OCI-LY1 (cell line): ENCODE measurements around the gene WDR5.

Source experiments
- H2AFZ ChIP-seq: fragments of 200-600 bp; sonication (generic), shearing (Covaris generic); 2 replicates; pipeline ENCODE4 v1.6.0; 2014; ENCODE audit warnings: antibody characterized with exemption, mild to moderate bottlenecking, low read length
- H3F3A ChIP-seq: fragments of 200-600 bp; sonication (generic), shearing (Covaris generic); 2 replicates; pipeline ENCODE4 v1.6.0; 2014; ENCODE audit warnings: mild to moderate bottlenecking, antibody characterized with exemption, low read length, moderate library complexity; ENCODE audit not compliant: insufficient read depth
- H3K27ac ChIP-seq: fragments of 200-600 bp; sonication (generic); 2 replicates; pipeline ENCODE4 v1.5.1; 2014; ENCODE audit warnings: low read length, mixed run types, mild to moderate bottlenecking, low read depth; ENCODE audit not compliant: poor library complexity, severe bottlenecking
- H3K27me3 ChIP-seq: fragments of 200-600 bp; sonication (generic); 2 replicates; pipeline ENCODE4 v1.6.0; 2014; ENCODE audit warnings: antibody characterized with exemption, mild to moderate bottlenecking, low read length, moderate library complexity; ENCODE audit not compliant: insufficient read depth
- H3K36me3 ChIP-seq: fragments of 200-600 bp; sonication (generic); 2 replicates; pipeline ENCODE4 v1.6.1; 2014; ENCODE audit warnings: mild to moderate bottlenecking, antibody characterized with exemption, low read length, moderate library complexity, mixed read lengths; ENCODE audit not compliant: insufficient read depth
- H3K4me1 ChIP-seq: fragments of 200-600 bp; sonication (generic); 2 replicates; pipeline ENCODE4 v1.5.1; 2014; ENCODE audit warnings: mild to moderate bottlenecking, low read length, moderate library complexity; ENCODE audit not compliant: insufficient read depth, severe bottlenecking
- H3K4me2 ChIP-seq: fragments of 200-600 bp; sonication (generic), shearing (Covaris generic); 2 replicates; pipeline ENCODE4 v1.6.1; 2014; ENCODE audit warnings: low read length
- H3K4me3 ChIP-seq: fragments of 200-600 bp; sonication (generic); 2 replicates; pipeline ENCODE4 v1.5.1; 2014; ENCODE audit warnings: low read length, low read depth, mild to moderate bottlenecking, mixed read lengths; ENCODE audit not compliant: poor library complexity, severe bottlenecking
- H3K79me2 ChIP-seq: fragments of 200-600 bp; shearing (Covaris generic); 2 replicates; pipeline ENCODE4 v1.6.1; 2016; ENCODE audit warnings: mixed run types, low read length, mixed read lengths; ENCODE audit not compliant: insufficient read depth
- H3K9ac ChIP-seq: fragments of 200-600 bp; sonication (generic), shearing (Covaris generic); 2 replicates; pipeline ENCODE4 v1.6.1; 2014; ENCODE audit warnings: mild to moderate bottlenecking, low read length, mixed read lengths
- H3K9me2 ChIP-seq: fragments of 200-600 bp; sonication (generic), shearing (Covaris generic); 2 replicates; pipeline ENCODE4 v1.6.1; 2014; ENCODE audit warnings: low read depth, mild to moderate bottlenecking, low read length, mixed read lengths
- H3K9me3 ChIP-seq: fragments of 200-600 bp; shearing (Covaris generic); 2 replicates; pipeline ENCODE4 v1.6.1; 2014; ENCODE audit warnings: low read length, mixed read lengths
- H4K20me1 ChIP-seq: fragments of 200-600 bp; sonication (generic), shearing (Covaris generic); 2 replicates; pipeline ENCODE4 v1.6.0; 2016; ENCODE audit warnings: mild to moderate bottlenecking, low read length; ENCODE audit not compliant: insufficient read depth
- CTCF ChIP-seq: fragments of 200-600 bp; sonication (generic), shearing (Covaris generic); IDR thresholded peaks from 2 replicates; pipeline ENCODE4 v1.5.1; 2017; ENCODE audit warnings: mild to moderate bottlenecking, antibody characterized with exemption, low read length, moderate library complexity, mixed read lengths
- EZH2 ChIP-seq: fragments of 200-600 bp; sonication (generic), shearing (Covaris generic); IDR thresholded peaks from 2 replicates; pipeline ENCODE4 v1.8.0; 2017; ENCODE audit warnings: borderline replicate concordance, mixed run types, mild to moderate bottlenecking, antibody characterized with exemption, low read length, moderate library complexity, mixed read lengths

WDR5 gene

GRCh38 chr9:134198791-134199190, 62.9 kb downstream of the WDR5 start:
- no peaks in the 10 kb centered on the region for H3K36me3 ChIP-seq
- no peaks in the 10 kb centered on the region for H4K20me1 ChIP-seq
- no peaks in the 10 kb centered on the region for H3F3A ChIP-seq
- H3K27ac ChIP-seq, result peak overlapping the region; percentile 25
- no peaks in the 10 kb centered on the region for H3K9me2 ChIP-seq
- H3K9me3 ChIP-seq, result no peaks in the 10 kb centered on the region
- H3K79me2 ChIP-seq, result no peaks in the 10 kb centered on the region
- peaks cover 26% of the 10 kb centered on the region for H3K4me1 ChIP-seq
- no peak overlapping the region for H2AFZ ChIP-seq
- TF ChIP-seq EZH2 (no peak), CTCF (no peak)
- no peaks in the 10 kb centered on the region for H3K27me3 ChIP-seq
- H3K4me3 ChIP-seq, result no peak overlapping the region
- H3K9ac ChIP-seq, result no peak overlapping the region
- no peak overlapping the region for H3K4me2 ChIP-seq

GRCh38 chr9:134200730-134201129, 64.8 kb downstream of the WDR5 start:
- Histone ChIP-seq H3K4me1 (peaks cover 34% of the 10 kb centered on the region), H2AFZ (no peak overlapping the region), H3K27ac (no peak overlapping the region), H4K20me1 (no peaks in the 10 kb centered on the region), H3K9me3 (no peaks in the 10 kb centered on the region), H3K36me3 (no peaks in the 10 kb centered on the region), H3K9ac (no peak overlapping the region), H3K9me2 (no peaks in the 10 kb centered on the region), H3K4me3 (no peak overlapping the region), H3K79me2 (no peaks in the 10 kb centered on the region), H3K27me3 (no peaks in the 10 kb centered on the region), H3F3A (no peaks in the 10 kb centered on the region), H3K4me2 (no peak overlapping the region)
- TF ChIP-seq EZH2, result no peak
- no peak for TF ChIP-seq CTCF

- peaks cover 45% of the 10 kb centered on the region for H3K4me1 ChIP-seq
- no peak overlapping the region for H3K4me3 ChIP-seq
- H3K27me3 ChIP-seq, result no peaks in the 10 kb centered on the region
- no peaks in the 10 kb centered on the region for H3K79me2 ChIP-seq
- no peaks in the 10 kb centered on the region for H3K9me2 ChIP-seq
- peak overlapping the region; percentile 97 for H3K27ac ChIP-seq
- H4K20me1 ChIP-seq, result no peaks in the 10 kb centered on the region
- TF ChIP-seq EZH2 (no peak), CTCF (no peak)
- no peak overlapping the region; the same call in 1 of the 2 replicates for H3K4me2 ChIP-seq
- H3K36me3 ChIP-seq, result no peaks in the 10 kb centered on the region
- no peaks in the 10 kb centered on the region for H3K9me3 ChIP-seq
- H3F3A ChIP-seq, result no peaks in the 10 kb centered on the region
- H3K9ac ChIP-seq, result peak overlapping the region; percentile 58; the same call in 1 of the 2 replicates
- H2AFZ ChIP-seq, result no peak overlapping the region
These were observed 67.3 kb downstream of the WDR5 start for GRCh38 chr9:134203224-134203623.
